Stomach (tissue), 4 donors: ENCODE measurements around the gene MIX23.

Experiments used
- CTCF ChIP-seq, 7 experiments: fragments of 450-650 bp in 4 of 7; fragments of 200-600 bp in 3 of 7; sonication (generic) in 3 of 7; IDR thresholded peaks; one replicate each; pipeline ENCODE4 v1.5.1; 2016 to 2019; ENCODE audit warnings: antibody characterized with exemption in 7 of 7, control low read depth in 2 of 7, mild to moderate bottlenecking in 1 of 7
- EP300 ChIP-seq: sonication (generic); formaldehyde crosslinking; IDR thresholded peaks from one replicate; pipeline ENCODE4 v1.6.1; 2017; ENCODE audit warnings: antibody characterized with exemption
- POLR2AphosphoS5 ChIP-seq, 3 donors: sonication (generic); formaldehyde crosslinking; IDR thresholded peaks; one replicate each; pipeline ENCODE4 v1.6.1; 2016; ENCODE audit warnings: antibody characterized with exemption in 3 of 3

GRCh38 chr3:122322095-122323075 lies 60.6 kb downstream of the MIX23 start:
- TF ChIP-seq POLR2AphosphoS5 (IDR thresholded peaks at IDR 0.05) (no peak), EP300 (no peak), CTCF (IDR thresholded peaks at IDR 0.05) (no peak)
